GOT3 (cell line): Measurements from ENCODE around the gene TESMIN.

Experiments used
- DNase-seq: peaks from one replicate; lab custom pipeline; 2025; ENCODE audit warnings: mixed read lengths; lab: John Stamatoyannopoulos, UW

TESMIN gene

DNA sequence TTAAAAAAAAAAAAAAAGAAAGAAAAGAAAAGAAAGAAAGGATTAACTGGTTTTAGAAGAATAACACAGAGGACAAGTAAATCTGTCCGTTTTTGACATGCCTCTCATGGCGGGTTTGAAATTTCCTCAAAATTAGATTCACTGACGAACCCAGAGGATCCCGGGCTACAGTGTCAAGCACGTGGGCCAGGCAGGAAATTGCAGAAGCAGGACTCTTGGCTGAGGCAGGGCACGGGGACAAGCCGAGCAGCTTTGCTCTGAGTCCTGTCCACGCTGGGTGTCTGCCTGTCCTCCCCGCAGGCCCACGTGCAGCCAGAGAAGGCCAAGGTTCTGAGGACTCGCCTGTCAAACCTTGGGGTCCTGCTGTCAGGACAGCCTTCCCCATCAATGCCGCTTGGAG, 42.3 kb downstream of the TESMIN start:
- DNase-seq, result no peak

DNA sequence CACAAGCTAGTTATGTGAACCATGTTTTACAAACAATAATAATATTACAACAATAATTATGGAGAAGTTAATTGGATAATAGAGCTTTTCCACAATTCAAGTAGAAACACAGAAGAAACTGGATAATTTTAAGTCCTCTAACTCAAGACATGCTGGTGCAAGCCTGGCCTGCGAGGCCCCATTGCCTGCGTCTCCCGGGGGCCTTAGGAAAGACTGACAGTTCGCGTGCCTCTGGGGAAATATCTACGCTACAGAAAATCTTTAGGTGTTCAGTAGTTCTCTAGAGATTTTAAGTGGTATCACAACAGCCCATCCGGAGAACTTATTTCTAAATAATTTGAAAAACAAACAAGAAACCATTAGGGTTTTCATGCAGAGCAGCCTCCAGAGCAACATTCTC, 43.8 kb downstream of the TESMIN start:
- no peak for DNase-seq

DNA sequence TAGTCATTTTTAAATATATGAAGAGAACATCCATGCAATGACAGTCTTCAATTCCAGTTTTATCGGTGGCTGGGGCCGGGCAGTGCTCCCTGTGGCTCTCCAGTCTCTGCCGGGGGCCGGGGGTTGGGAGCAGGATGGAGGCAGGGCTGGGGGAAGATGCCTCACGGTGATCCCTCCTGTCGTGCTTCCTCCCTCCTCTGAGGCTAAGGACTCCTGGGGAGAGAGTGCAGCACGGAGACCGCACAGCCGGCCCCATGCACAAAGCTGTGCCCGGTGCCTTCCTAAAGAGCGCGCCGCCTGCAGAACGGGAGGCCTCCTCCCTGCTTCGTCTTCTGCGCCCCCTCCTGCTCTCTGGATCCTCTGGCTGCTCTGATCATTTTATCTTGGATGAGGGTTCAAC, 46.4 kb downstream of the TESMIN start:
- DNase-seq, result no peak

DNA sequence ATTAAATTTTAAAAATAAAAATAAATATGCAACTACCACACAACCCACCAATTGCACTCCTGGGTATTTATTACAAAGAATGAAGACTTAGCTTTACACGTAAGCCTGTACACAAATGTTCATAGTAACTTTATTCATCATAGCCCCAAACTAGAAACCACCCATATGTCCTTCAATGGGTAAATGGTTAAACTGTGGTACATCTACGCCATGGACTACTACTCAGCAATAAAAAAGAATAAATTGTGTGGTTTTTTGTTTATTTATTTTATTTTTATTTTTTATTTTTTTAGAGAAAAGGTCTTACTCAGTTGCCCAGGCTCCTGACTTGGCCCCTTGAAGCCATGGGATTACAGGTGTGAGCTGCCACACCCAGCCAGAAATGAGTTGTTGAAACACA, 52.3 kb downstream of the TESMIN start:
- DNase-seq, result no peak

DNA sequence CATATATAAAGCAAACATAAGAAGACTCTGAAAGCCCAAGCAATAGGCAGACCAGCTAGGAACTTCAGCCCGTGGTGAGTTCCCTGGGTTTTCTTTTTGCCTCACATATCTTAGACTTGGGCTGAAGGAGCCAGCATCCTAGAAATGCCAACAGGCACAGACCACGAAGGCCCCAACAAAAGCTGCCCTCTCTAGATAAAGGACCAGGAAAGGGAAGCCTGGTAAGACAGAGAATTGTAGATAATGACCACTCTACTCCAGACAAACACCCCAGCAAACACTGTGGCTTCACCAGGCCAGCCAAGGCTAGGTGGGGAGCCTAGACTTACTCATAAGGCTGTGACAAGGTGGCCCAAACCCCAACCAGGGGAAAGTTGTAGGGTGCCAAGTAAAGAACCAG, 55.8 kb downstream of the TESMIN start:
- DNase-seq, result no peak

DNA sequence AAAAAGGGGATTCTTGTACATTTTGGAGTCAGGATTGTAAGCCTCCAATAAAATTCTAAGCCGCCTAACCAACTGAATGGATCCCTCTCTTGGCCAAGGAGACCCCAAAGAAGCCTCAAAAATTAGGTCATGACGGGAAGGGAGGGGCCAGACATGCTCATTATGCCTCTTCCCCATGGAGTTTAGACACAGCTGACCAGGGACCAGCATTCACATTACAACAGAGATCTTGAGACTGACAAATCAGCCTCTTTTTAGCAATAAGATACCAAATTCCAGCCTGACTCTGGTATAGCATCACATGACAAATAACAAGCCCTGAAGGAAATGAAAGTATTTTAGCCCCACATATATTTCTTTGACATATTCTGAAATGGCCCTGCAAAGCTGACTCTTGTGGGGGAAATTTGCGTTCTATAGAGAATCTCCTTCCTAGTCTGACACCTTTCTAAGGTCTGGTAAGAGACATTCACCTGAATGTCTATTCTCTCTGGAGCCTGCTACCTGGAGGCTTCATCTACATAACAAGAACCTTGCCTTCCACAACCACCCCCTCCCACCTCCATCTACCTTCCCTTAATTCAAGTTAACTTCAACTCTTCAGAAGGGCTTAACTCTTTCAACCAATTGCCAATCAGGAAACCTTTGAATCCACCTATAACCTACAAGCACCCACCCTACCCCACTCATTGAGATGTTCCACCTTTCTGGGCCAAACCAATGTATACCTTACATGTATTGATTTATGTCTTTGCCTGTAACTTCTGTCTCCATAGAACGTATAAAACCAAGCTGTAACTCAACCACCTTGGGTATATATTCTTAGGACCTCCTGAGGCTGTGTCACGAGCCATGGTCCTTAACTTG, 56.7 kb downstream of the TESMIN start:
- no peak for DNase-seq

DNA sequence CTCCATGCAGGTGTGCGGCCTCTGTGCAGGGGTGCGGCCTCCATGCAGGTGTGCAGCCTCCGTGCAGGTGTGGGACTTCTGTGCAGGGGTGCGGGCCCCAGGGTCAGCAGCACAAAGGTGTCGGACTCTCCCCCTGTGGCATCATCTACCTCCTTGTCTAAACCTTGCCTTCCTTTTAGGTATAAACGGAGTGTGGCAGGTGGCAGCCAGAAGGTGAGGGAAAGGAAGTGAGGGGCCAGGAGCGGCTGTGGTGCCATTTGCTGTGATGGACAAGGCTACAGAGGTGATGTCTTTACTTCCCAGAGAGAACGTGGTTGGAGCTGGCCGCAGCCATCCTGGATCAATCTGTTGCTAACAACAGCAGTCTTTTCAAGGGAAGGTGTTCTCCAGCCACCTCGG, 57.8 kb downstream of the TESMIN start:
- no peak for DNase-seq

DNA sequence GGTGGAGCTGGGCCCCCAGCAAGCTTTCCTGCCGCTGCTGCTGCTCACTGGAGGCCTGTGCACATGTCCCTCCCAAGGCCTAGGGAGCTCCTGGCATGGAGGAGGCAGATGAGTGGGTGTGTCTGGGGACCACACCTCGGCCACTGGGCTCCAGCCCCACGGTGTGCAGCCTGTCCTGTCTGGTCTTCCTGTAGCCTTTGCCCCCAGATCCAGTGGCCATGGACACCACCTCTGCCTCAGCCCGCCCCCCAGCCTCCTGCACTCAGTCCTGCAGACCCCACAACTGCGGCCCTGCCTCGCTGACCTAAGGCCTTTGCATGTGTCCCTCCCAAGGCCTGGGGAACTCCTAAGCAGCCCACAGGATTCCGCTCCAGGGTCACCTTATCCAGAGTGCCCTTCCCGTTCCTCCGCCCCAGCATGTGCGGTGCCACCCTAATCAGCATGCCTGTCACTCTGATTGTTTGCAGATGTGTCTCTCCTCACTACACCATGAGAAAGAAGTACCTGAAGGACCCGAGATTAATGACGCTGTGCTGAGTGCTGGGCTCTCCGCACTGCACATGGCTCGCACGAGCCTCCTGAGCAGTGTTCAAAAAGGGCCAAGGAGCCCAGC, 58.3 kb downstream of the TESMIN start:
- DNase-seq, result no peak

DNA sequence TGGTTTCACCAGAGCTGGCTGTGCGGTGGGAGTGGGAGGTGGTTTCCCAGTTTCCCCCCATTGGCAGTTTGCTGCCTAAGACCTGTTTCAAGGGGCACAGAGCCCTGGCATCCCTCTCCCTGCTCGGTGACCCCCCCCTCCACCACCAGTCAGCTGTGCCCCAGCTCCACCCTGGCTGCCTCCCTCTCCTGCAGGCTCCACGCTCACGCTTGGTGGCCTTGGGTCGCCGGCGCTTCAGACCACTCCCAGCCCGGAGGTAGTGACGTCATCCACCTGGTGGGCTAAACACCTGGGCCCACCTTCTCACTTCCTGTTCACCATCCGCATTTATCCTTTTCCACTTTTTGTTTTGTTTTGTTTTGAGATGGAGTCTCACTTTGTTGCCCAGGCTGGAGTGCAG, 59.2 kb downstream of the TESMIN start:
- DNase-seq, result no peak

DNA sequence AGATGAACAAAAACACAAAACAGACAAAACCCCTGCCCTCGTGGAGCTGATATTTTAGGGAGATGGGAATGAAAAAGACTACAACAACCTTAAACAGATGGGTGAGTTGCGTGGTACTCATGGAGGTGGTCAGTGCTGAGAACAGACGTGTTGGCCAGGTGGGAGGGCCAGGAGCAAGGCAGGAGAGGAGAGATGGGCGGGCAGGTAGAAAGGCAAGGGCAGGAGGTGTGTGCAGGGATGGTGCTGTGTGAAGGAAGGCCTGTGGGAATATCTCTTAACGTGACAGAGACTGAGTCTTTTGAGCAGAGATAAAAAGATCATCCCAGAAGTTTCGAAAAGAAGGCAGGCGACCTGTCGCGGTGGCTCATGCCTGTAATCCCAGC, 59.9 kb downstream of the TESMIN start:
- DNase-seq, result no peak

DNA sequence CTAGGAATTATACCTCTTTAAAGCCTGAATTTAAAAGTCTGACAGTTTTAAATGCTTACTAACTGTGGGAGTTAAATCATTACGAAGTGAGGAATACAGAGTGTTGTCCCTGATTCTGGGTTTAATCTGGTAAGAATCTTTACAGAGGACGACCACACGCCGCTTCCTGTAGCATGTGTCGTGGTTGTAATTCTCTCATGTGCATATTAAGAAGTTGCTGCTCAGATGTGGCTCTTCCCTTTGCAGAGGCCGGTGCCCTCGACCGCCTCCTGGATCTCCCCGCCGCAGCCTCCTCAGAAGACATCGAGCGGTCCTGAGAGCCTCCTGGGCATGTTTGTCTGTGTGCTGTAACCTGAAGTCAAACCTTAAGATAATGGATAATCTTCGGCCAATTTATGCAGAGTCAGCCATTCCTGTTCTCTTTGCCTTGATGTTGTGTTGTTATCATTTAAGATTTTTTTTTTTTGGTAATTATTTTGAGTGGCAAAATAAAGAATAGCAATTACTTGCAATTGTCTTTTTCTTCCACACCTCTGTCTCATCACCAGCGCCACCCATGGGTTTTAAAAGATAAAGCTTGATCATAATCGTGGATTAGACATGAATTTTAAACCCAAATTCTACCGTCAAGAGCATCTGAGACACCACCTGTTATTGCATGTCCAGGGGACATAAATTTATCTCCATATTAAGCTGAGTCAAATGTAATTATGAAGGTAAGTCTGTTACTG, 60.5 kb downstream of the TESMIN start:
- DNase-seq, result no peak

DNA sequence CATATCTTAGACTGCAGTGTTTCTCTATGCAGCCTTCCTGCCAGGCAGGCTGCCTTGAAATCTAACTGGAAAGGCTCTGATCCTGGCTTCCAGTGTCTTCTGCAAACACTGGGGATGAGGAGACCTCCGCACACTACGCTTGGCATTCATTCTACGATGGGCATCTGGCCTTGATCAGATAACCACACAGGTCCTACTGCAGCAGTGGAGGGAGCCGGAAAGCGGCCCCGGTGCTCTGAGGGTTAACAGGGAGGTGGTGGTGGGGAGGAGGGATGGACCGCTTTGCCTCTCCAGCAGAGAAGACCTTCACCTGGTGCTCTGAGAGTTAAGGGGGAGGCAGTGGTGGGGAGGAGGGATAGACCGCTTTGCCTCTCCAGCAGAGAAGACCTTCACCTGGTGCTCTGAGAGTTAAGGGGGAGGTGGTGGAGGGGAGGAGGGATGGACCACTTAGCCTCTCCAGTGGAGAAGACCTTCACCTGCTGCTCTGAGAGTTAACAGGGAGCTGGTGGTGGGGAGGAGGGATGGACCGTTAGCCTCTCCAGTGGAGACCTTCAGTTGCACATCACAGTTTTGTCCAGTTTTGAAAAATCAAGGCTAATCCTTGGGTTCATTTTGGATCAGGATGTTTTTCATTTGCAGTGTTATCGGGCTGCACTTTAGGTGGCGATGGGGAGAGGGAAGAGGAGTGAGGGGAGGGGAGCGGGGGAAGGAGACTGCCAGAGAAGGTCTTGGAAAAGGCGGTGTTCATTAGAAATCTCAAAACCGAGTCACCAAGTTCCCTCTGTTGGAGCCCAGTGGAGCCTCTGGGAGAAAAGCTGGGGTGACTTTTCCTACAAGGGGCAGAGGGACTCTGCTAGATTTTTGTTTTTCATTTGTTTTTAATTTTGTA, 61.3 kb downstream of the TESMIN start:
- DNase-seq, result no peak

DNA sequence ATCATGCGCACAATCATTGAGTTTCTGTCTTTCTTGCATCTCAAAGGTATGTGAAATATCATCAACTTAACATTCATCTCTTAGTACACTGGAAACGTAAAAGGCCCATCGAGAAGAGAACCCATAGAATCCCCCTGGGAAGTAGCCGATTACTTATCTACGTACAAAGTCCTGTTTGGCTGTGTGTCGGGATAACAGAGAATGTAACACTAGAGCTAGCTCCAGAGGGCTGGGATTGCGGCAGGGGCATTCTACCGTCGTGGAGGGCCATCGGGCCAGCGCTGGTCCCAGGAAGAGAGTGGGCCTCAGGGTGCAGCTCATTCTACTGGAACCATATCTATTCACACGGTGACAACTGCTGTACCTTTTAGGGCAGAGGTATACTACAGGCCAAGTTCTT, 62.4 kb downstream of the TESMIN start:
- DNase-seq, result no peak

DNA sequence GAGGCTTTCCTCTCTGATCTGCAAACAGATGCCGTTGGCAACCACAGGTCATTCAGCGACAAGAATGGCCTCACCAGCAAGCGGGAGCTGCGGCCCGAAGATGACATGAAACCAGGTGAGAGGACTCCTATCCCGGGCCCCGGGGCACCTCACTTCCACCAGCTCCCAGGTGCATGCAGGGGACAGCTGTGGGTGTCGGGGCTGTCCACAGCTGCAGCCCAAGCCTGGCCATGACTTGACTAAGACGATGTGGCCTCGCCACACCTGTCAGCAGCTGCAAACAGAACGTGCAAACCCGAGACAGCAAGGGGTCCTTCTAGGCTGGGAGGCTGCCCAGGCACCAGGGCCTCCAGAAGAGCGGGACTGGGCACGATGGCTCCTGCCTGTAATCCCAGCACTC, 63.3 kb downstream of the TESMIN start:
- no peak for DNase-seq

DNA sequence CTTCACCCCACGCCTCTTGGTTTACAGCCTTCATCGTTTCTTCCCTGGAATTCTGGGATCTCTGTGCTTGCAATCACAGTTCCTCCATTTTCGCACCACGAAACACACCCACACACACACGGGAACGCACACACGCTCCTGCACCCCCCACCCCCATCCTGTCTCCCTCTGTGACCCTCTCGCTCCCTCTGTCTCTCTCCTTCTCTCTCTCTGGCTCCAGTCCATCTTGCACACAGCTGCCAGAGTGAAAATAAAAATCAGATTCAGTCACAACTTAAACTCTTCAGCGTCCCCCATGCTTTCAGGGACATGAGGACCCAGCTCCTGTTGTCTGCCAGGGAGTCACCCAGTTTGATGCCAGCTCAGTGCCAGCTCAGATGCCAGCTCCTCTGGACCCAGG, 64.0 kb downstream of the TESMIN start:
- DNase-seq, result no peak

DNA sequence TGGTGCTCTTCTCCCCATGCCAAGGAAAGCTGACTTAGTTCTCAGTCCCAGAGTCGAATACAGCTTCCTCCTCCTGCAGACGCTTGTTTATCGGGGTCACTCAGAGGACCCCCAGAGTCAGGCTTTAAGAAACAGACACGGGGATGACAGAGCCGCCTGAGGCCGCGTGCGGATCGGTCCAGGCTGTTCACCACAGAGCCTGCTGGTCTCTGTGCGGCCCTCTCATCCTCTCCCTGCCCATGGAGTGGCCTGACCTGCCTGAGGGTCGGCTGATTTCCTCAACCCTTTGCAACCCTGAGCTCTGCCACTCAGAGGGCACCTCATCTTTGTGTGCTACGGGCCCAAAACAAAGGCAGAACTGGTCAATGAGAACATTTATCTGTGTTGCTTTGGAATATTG, 64.8 kb downstream of the TESMIN start:
- DNase-seq, result no peak

DNA sequence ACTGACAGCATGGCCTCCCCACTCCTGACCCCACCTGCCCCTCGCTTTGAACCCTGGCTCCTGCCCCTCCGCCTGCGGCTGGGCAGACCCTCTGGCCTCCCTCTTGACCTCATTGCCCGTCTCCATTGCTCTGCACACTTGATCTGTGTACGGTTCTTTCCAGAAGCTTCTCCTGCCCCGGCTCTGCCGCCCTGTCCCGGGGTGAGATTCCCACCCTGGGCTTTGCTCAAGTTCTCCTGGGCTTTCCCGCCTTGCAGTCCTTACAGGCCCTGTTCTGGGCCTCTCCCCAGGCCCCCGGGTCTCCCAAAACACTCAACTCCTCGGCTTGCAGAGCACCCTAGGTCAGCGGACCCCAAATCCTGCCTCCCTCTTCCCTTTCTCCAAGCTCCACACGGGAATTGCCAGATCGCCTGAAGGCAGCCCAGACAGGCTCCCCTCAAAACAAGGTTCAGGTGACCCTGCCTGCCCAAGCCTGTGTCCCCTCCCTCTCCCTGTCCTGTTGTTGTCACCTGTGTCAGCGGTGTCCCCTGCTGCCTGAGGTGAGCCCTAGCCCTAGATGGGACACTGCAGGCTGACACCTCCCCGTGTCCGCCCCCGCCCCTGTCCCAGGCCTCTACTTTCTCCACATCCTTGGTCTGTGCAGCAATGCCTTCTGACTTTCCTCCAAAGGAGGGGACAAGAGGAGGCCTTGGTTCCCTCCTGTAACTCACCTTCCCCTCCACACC, 65.5 kb downstream of the TESMIN start:
- DNase-seq, result no peak

DNA sequence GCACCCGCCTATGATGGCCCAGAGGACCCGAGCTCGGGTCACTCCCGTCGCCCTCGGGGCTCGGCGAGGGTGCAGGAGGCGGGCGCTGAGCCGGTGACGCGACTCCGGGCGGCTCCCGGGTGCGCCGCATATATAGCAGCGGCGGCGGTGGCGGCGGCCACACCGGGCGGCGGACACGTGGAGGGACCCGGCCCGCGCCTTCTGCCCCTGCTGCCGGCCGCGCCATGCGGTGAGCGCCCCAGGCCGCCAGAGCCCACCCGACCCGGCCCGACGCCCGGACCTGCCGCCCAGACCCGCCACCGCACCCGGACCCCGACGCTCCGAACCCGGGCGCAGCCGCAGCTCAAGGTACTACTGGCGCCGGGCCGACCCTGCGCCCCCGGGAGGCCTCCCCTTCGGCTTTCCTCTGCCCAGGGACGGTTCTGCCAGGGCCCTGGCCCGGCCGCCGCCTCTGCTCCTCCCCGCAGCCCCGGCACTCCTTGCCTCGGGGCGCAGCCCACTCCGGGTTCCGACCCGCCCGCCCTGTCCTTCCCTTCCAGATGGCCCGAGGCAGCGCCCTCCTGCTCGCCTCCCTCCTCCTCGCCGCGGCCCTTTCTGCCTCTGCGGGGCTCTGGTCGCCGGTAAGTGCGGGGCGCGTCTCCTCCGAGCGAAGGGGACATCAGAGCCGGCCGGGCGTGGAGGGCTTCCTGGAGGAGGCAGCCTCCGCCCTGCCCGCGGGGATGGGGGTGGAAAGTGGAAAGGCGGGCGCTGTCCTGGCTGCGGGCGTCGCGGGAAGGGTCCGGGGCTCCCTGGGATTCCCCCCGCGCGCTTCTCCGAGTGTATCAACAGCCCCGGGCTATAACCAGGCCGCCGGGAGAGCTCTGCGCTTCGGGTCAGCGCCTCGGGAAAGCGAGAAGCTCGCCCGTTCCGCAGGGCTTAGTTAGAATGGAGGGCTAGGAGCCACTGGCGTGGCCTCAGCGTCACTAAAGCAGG, 66.6 kb downstream of the TESMIN start, which contains the start of gene GAL:
TSS of gene GAL (plus strand) at position 160 of the 972 bp plus-strand sequence. CDS start at position 540, 380 bp downstream.
- no peak for DNase-seq

DNA sequence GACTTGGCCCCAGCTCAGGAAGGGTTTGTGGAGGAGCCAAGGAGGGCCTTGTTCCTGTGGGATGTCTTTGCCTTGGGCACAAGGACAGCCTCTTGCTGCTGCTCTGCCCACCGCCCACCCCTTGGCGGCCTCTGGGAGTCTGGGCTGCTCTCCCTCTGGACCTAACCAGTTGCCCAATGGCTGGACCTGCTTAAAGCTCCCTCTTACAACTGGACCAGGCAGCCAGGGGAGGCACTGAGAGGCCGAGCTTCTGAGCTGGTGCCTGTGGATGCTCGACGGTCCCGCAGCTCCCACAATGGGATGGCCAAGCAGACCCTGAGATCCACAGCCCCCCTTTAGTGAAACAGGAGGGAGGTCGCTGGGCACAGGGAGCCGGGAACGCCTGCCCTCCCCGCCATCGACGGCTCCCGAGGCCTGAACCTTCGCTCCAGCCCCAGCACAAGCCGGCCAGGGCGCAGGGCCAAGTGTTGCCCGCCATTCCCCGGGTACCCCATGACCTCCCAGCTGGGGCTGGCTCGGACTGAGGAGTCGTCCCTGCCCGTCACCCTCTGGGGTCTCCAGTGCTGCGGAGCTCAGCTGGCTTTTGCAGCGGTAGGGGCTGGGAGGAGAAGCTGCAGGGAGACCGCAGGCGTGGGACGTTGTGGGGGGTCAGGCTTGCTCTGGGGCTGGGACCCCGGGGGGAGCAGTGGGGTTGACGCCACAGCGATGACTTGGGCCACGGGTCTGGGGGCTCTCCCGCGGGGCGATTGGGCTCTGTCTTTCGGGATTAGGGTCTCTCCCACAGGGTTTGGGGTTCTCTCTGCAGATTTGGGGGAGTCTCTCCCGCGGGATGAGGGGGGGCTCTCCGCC, 67.6 kb downstream of the TESMIN start:
- DNase-seq, result no peak
